Measurements from ENCODE around the gene GK.

DNA sequence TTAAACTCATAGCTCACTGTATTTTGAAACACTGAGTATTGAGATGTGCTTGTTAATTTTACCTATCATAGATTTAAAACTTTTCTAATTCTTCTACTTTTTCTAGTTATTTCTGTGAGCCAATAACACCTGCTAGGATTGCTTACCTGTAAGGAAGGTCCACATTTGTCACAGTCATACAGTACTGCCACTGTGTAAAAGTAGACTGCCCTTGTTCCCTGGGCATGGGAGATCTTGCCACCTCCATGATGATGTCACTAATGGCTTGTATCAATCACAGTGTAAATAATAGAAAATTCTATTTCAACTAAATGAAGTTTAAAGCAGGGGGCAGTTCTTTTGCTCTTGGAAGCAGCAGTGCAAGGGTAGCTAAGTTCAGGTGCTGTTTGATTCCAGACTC is 35.9 kb downstream of the GK start:
- no peak for TF ChIP-seq EZH2 (IDR thresholded peaks at IDR 0.05; ENCODE audit: borderline replicate concordance, low read length)
- TF ChIP-seq, protein P1, sequence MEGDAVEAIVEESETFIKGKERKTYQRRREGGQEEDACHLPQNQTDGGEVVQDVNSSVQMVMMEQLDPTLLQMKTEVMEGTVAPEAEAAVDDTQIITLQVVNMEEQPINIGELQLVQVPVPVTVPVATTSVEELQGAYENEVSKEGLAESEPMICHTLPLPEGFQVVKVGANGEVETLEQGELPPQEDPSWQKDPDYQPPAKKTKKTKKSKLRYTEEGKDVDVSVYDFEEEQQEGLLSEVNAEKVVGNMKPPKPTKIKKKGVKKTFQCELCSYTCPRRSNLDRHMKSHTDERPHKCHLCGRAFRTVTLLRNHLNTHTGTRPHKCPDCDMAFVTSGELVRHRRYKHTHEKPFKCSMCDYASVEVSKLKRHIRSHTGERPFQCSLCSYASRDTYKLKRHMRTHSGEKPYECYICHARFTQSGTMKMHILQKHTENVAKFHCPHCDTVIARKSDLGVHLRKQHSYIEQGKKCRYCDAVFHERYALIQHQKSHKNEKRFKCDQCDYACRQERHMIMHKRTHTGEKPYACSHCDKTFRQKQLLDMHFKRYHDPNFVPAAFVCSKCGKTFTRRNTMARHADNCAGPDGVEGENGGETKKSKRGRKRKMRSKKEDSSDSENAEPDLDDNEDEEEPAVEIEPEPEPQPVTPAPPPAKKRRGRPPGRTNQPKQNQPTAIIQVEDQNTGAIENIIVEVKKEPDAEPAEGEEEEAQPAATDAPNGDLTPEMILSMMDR (IDR thresholded peaks at IDR 0.05; ENCODE audit: low read length), result no peak
